B cell (primary cell): Measurements from ENCODE around the gene B3GAT3. TPM values are rescaled to one million over a fixed set of nuclear protein-coding genes. Genes with fewer than 3 reads are reported as not detected.

ENCODE experiments used
- ATAC-seq: fragments of 200-7000 bp; cut with Tn5 transposase; one replicate; pipeline ENCODE4 v1.10.0; 2021; ENCODE audit warnings: low read depth, mild to moderate bottlenecking, moderate number of reproducible peaks, moderate library complexity
- CTCF ChIA-PET: fragments of 350-600 bp; sonication (Branson Sonifier 250); formaldehyde crosslinking; loops from one replicate; lab custom pipeline; 2021; ENCODE audit warnings: antibody characterized with exemption, inconsistent platforms; lab: Charles Lee
- POLR2A ChIA-PET: fragments of 350-600 bp; sonication (Branson Sonifier 250); formaldehyde crosslinking; loops from one replicate; lab custom pipeline; 2021; ENCODE audit warnings: antibody characterized with exemption; lab: Charles Lee
- DNase-seq: peaks from one replicate; pipeline ENCODE4 v3.0.0; 2013
- H2AFZ ChIP-seq: 2 replicates; pipeline ENCODE4 v1.6.1; 2012; ENCODE audit warnings: mild to moderate bottlenecking, low read depth, low read length; ENCODE audit not compliant: insufficient read depth, poor library complexity, severe bottlenecking
- H3K27ac ChIP-seq, 2 donors: 1 replicate in 1 of 2; 2 replicates in 1 of 2; pipeline ENCODE4 v1.5.1; 2012 to 2013; ENCODE audit warnings: low read length in 2 of 2, mild to moderate bottlenecking in 2 of 2, moderate library complexity in 1 of 2
- H3K27me3 ChIP-seq, 4 experiments: fragments of 200-600 bp in 1 of 4; sonication (generic) in 1 of 4; replicated peaks in 1 of 4; 1 replicate in 2 of 4; 2 replicates in 2 of 4; pipeline versions ENCODE4 v1.6.1 to v1.7.0; 2013 to 2016; ENCODE audit warnings: low read length in 3 of 4, mild to moderate bottlenecking in 2 of 4, mixed read lengths in 1 of 4, moderate library complexity in 1 of 4; ENCODE audit not compliant: insufficient read depth in 4 of 4, control insufficient read depth in 3 of 4; ENCODE audit errors: control extremely low read depth in 1 of 4
- H3K36me3 ChIP-seq, 2 experiments: replicated peaks in 1 of 2; 1 replicate in 1 of 2; 2 replicates in 1 of 2; pipeline versions ENCODE4 v1.6.1 to v1.7.1; 2013; ENCODE audit warnings: low read length in 1 of 2; ENCODE audit not compliant: insufficient read depth in 2 of 2, control insufficient read depth in 1 of 2; ENCODE audit errors: control extremely low read depth in 1 of 2, extremely low read depth in 1 of 2
- H3K4me1 ChIP-seq, 2 donors: fragments of 200-600 bp in 1 of 2; sonication (generic) in 1 of 2; 1 replicate in 1 of 2; 2 replicates in 1 of 2; pipeline versions ENCODE4 v1.5.1 to v1.6.1; 2013 to 2017; ENCODE audit warnings: low read length in 2 of 2; ENCODE audit not compliant: control insufficient read depth in 2 of 2, insufficient read depth in 2 of 2
- H3K4me2 ChIP-seq: replicated peaks from 2 replicates; pipeline ENCODE3; 2012; ENCODE audit warnings: mild to moderate bottlenecking, low read depth, low read length; ENCODE audit not compliant: poor library complexity, severe bottlenecking
- H3K4me3 ChIP-seq, 5 experiments: fragments of 200-600 bp in 1 of 5; sonication (generic) in 1 of 5; 1 replicate in 3 of 5; 2 replicates in 2 of 5; pipeline versions ENCODE4 v1.5.1 to v1.7.0; 2011 to 2016; ENCODE audit warnings: low read length in 4 of 5, mild to moderate bottlenecking in 4 of 5, low read depth in 2 of 5, control low read depth in 1 of 5, moderate library complexity in 1 of 5; ENCODE audit not compliant: insufficient read depth in 1 of 5; ENCODE audit errors: control extremely low read depth in 1 of 5, extremely low read depth in 1 of 5
- H3K79me2 ChIP-seq: fragments of 200-600 bp; sonication (generic); one replicate; pipeline ENCODE4 v1.6.0; 2016; ENCODE audit warnings: low read length; ENCODE audit not compliant: control insufficient read depth, insufficient read depth
- H3K9ac ChIP-seq: fragments of 200-600 bp; sonication (generic); 2 replicates; pipeline ENCODE4 v1.6.1; 2017; ENCODE audit warnings: mild to moderate bottlenecking, low read length, moderate library complexity
- H3K9me3 ChIP-seq, 3 donors: one replicate each; pipeline versions ENCODE4 v1.6.1 to v1.7.1; 2013; ENCODE audit warnings: low read length in 2 of 3; ENCODE audit not compliant: control insufficient read depth in 2 of 3, insufficient read depth in 1 of 3; ENCODE audit errors: control extremely low read depth in 1 of 3
- H4K20me1 ChIP-seq: 2 replicates; pipeline ENCODE4 v1.6.0; 2012; ENCODE audit warnings: mild to moderate bottlenecking, low read length; ENCODE audit not compliant: insufficient read depth, control insufficient read depth, poor library complexity, severe bottlenecking
- H3K27ac Mint-ChIP-seq: one replicate; pipeline ENCODE4 v1.8.0; 2021; ENCODE audit warnings: mixed read lengths
- H3K27me3 Mint-ChIP-seq: one replicate; pipeline ENCODE4 v1.8.0; 2021; ENCODE audit warnings: mixed read lengths
- H3K4me1 Mint-ChIP-seq: one replicate; pipeline ENCODE4 v1.8.0; 2021; ENCODE audit warnings: mixed read lengths
- H3K4me3 Mint-ChIP-seq: one replicate; pipeline ENCODE4 v1.8.0; 2021; ENCODE audit warnings: mixed read lengths
- H3K9me3 Mint-ChIP-seq: one replicate; pipeline ENCODE4 v1.8.0; 2022; ENCODE audit warnings: mixed read lengths; ENCODE audit not compliant: insufficient read depth
- EZH2 ChIP-seq: IDR thresholded peaks from 2 replicates; pipeline ENCODE4 v1.6.1; 2012; ENCODE audit warnings: borderline replicate concordance, low read depth, mild to moderate bottlenecking, moderate library complexity, low read length; ENCODE audit not compliant: insufficient read depth, poor library complexity, severe bottlenecking
- WGBS: methylation state at CpG from one replicate; pipeline ENCODE4 v1.1.5; 2013; ENCODE audit warnings: missing lambda C conversion rate; ENCODE audit not compliant: insufficient coverage; 5-methylcytosine and 5-hydroxymethylcytosine counted together
- intact Hi-C: fragments of 100-400 bp; cut with micrococcal nuclease; formaldehyde crosslinking; loops from one replicate; pipeline ENCODE4 v1.10.0; 2022
- polyA plus RNA-seq: library from polyadenylated mRNA; depleted of rRNA; stranded (reverse); fragments of >200 nt; gene quantifications from 2 replicates; pipeline ENCODE4 v1.2.3, GENCODE V29; 2012
- total RNA-seq, 2 donors: library from RNA; stranded (reverse); fragments of 120-200 nt in 1 of 2; gene quantifications; 1 replicate in 1 of 2; 2 replicates in 1 of 2; pipeline versions ENCODE4 v1.2.3 to v1.2.4, GENCODE V29; 2013 to 2022
- TF ChIP-seq, protein P1 (sequence below): fragments of 200-600 bp; IDR thresholded peaks from one replicate; pipeline ENCODE4 v1.8.0; 2022; ENCODE audit warnings: antibody characterized with exemption, mild to moderate bottlenecking

Gene B3GAT3
- total and polyA plus RNA-seq, 2 donors (not counting 1 experiment from before 2014, with no cell fraction given) = 66.6 to 89.3 TPM

DNA sequence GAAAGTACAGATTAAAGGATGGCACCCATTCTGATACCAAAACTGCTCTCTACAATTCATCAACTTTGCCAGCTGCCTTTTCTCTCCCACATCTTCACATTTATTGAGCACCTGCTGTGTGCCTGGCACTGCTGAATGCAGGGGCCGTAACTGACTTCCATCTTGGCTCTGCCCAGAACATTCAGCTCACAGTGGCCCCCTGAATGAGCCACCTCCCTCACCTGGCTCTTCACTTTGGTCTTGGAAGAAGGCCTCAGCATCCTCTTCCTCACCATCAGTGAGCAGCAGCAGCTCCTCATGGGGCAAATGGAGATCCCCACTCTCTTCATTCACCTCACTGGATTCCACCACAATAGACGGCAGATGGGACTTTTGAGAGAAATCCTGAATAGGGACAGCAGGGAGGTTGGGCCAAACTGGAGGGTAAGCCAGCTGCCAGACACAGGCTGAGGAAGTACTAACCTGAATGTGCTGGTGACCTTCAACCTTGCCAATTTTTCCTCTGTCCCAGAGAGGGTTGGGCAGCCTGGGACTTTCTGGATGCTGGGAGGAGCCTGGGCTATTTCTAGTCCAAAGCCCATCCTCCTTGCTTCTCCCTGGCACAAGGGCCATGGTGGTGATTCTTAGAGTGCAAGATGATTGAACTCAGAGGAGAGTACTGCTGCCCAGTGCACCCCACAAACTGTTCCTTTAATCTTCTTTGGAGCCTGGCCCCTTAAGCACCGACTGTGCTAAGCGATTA is 47.8 kb upstream of the B3GAT3 start:
- H3K9me3 ChIP-seq = no peaks in the 10 kb centered on the region
- TF ChIP-seq, protein P1, sequence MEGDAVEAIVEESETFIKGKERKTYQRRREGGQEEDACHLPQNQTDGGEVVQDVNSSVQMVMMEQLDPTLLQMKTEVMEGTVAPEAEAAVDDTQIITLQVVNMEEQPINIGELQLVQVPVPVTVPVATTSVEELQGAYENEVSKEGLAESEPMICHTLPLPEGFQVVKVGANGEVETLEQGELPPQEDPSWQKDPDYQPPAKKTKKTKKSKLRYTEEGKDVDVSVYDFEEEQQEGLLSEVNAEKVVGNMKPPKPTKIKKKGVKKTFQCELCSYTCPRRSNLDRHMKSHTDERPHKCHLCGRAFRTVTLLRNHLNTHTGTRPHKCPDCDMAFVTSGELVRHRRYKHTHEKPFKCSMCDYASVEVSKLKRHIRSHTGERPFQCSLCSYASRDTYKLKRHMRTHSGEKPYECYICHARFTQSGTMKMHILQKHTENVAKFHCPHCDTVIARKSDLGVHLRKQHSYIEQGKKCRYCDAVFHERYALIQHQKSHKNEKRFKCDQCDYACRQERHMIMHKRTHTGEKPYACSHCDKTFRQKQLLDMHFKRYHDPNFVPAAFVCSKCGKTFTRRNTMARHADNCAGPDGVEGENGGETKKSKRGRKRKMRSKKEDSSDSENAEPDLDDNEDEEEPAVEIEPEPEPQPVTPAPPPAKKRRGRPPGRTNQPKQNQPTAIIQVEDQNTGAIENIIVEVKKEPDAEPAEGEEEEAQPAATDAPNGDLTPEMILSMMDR = no peak
- no peak for TF ChIP-seq EZH2
- H3K4me2 ChIP-seq = no peak overlapping the region
- DNase-seq = no peak
- no peaks in the 10 kb centered on the region for H3K27me3 Mint-ChIP-seq
- peak overlapping the region; percentile 33 for H3K4me3 Mint-ChIP-seq
- H3K4me3 ChIP-seq = no peak overlapping the region
- H3K79me2 ChIP-seq = peaks cover 78% of the 10 kb centered on the region
- no peaks in the 10 kb centered on the region for H3K27me3 ChIP-seq
- CTCF ChIA-PET = interaction anchor here (0.6 to 2.5 kb wide), 6 partner anchors 11 to 212 kb away, joined by 3 to 13 read pairs (median 4); partner anchors contain the start of gene INTS5
- peaks cover 3 to 19% of the 10 kb centered on the region in 2 experiments for H3K36me3 ChIP-seq
- no peak overlapping the region for H2AFZ ChIP-seq
- no peak overlapping the region for H3K9ac ChIP-seq
- intact Hi-C loops = loop anchor here (2.0 kb wide), 3 partner anchors 17 to 211 kb away; partner anchors contain the start of genes HNRNPUL2, INTS5 and SLC3A2
- peaks cover 29 to 46% of the 10 kb centered on the region in 2 donors for H3K4me1 ChIP-seq
- peak overlapping the region in 1 of 2 donors; percentile 16 for H3K27ac ChIP-seq
- peaks cover 59% of the 10 kb centered on the region for H3K4me1 Mint-ChIP-seq
- no peak for ATAC-seq
- WGBS = 82% methylated on average over 4 of the region's 4 CpGs
- POLR2A ChIA-PET = interaction anchor here (0.6 to 2.8 kb wide), 4 partner anchors 10 to 78 kb away, joined by 3 to 13 read pairs (median 4); partner anchors contain the start of gene TUT1
- peaks cover 10% of the 10 kb centered on the region for H4K20me1 ChIP-seq
- H3K9me3 Mint-ChIP-seq = no peaks in the 10 kb centered on the region
- H3K27ac Mint-ChIP-seq = peak overlapping the region; percentile 12

DNA sequence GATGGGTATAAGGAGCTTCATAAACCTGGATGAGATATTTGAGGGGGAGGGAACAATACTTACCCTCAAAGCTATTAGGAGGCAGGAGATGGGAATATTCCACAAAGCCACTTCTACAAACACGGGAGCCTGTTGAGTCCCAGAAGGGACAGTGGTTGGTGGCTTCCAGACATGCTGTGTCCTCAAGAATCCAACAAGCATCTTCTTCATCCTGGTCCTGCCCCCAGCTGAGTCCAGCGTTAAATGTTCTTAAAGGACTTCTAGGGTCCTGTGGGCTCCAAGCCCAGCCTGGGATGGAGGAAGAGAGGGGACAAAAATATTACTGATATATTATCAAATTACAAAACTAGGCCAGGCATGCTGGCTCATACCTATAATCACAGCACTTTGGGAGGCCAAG is 45.7 kb upstream of the B3GAT3 start:
- intact Hi-C loops = no loop called here
- no CpG with 5 or more reads among the region's 2 CpGs for WGBS

More for the DNA sequence above, 45.7 kb upstream of the B3GAT3 start:
- Histone ChIP-seq H2AFZ (no peak overlapping the region), H3K4me3 (no peak overlapping the region), H3K4me1 (peaks cover 24 to 46% of the 10 kb centered on the region in 2 donors), H3K27me3 (no peaks in the 10 kb centered on the region), H3K27ac (no peak overlapping the region), H3K79me2 (peaks cover 73% of the 10 kb centered on the region), H3K36me3 (peaks cover 4 to 16% of the 10 kb centered on the region in 2 experiments), H4K20me1 (peaks cover 10% of the 10 kb centered on the region), H3K9me3 (no peaks in the 10 kb centered on the region), H3K4me2 (no peak overlapping the region), H3K9ac (no peak overlapping the region)
- Mint-ChIP-seq H3K27me3 (no peaks in the 10 kb centered on the region), H3K27ac (peak overlapping the region; percentile 56), H3K4me1 (peaks cover 63% of the 10 kb centered on the region), H3K4me3 (peak overlapping the region; percentile 97), H3K9me3 (no peaks in the 10 kb centered on the region)
- DNase-seq (no peak), ATAC-seq (no peak)
- TF ChIP-seq EZH2 = no peak
- TF ChIP-seq, protein P1 = no peak
- CTCF ChIA-PET = interaction anchor here (0.6 to 1.4 kb wide), 3 partner anchors 12 to 76 kb away, joined by 3 to 7 read pairs (median 4); partner anchors contain the start of gene TUT1
- POLR2A ChIA-PET = interaction anchor here (0.6 to 1.4 kb wide), 9 partner anchors 9 to 699 kb away, joined by 3 to 6 read pairs (median 4); partner anchors contain the start of genes GANAB, MTA2, TAF6L and UBXN1
